BJ (cell line): ENCODE results near the gene OSBPL5. TPM values are rescaled to one million over a fixed set of nuclear protein-coding genes. Genes with fewer than 3 reads are reported as not detected.

ENCODE experiments used
- CTCF ChIA-PET: fragments of 350-600 bp; formaldehyde crosslinking; extraction: SDS; loops from one replicate; lab custom pipeline; 2021; ENCODE audit warnings: antibody characterized with exemption, inconsistent platforms; lab: Yijun Ruan, JAX
- POLR2A ChIA-PET: fragments of 300-600 bp; sonication (Branson Sonifier 250); formaldehyde crosslinking; extraction: SDS; loops from one replicate; lab custom pipeline; 2021; ENCODE audit warnings: antibody characterized with exemption; lab: Charles Lee
- DNase-seq: peaks from one replicate; pipeline ENCODE4 v3.0.0-alpha.2; 2011; ENCODE audit warnings: low read depth
- H3K27me3 ChIP-seq: 2 replicates; pipeline ENCODE4 v1.6.0; 2011; ENCODE audit warnings: low read length; ENCODE audit not compliant: control insufficient read depth, insufficient read depth
- H3K36me3 ChIP-seq: 2 replicates; pipeline ENCODE4 v1.5.1; 2011; ENCODE audit warnings: low read length; ENCODE audit not compliant: control insufficient read depth, insufficient read depth
- H3K4me3 ChIP-seq: 2 replicates; pipeline ENCODE4 v1.5.1; 2011; ENCODE audit warnings: low read depth, mild to moderate bottlenecking, control low read depth, low read length
- polyA plus RNA-seq: library from polyadenylated mRNA; depleted of rRNA; stranded (reverse); fragments of >200 nt; gene quantifications from 2 replicates; pipeline ENCODE4 v1.2.3, GENCODE V29; 2011
- TF ChIP-seq, protein P1 (sequence below): IDR thresholded peaks from 2 replicates; pipeline ENCODE4 v1.5.1; 2011; ENCODE audit warnings: low read depth, mild to moderate bottlenecking, control low read depth, inconsistent platforms, low read length, moderate library complexity; ENCODE audit not compliant: insufficient read depth

The OSBPL5 gene
- polyA plus RNA-seq, 1 experiment = 20.8 TPM

DNA sequence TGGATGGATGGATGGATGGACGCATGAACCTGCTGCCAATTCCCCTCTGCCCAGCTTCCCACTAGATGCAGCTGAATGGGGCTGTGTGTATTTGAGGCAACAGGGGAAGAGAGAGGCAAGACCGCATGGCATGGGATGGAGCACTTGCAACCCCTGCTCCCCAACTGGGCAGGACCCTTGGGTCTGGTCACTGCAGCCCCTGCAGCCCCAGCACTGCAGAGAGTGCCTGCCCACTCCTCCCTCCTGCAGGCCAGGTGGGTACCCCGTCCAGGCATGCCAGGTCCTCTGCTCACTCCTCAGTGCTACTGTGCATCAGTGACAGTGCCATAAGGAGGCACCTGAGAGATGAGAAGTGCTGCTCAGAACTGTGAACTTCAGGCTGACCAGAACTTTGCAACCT is 40.3 kb downstream of the OSBPL5 start:
- Histone ChIP-seq H3K36me3 (peaks cover 45% of the 10 kb centered on the region), H3K4me3 (no peak overlapping the region), H3K27me3 (no peaks in the 10 kb centered on the region)
- ChIA-PET CTCF (interaction anchor here (0.8 to 1.5 kb wide), 7 partner anchors 10 to 284 kb away, joined by 3 to 4 read pairs (median 3); no protein-coding TSS in a partner anchor), POLR2A (no interaction called here)
- TF ChIP-seq, protein P1, sequence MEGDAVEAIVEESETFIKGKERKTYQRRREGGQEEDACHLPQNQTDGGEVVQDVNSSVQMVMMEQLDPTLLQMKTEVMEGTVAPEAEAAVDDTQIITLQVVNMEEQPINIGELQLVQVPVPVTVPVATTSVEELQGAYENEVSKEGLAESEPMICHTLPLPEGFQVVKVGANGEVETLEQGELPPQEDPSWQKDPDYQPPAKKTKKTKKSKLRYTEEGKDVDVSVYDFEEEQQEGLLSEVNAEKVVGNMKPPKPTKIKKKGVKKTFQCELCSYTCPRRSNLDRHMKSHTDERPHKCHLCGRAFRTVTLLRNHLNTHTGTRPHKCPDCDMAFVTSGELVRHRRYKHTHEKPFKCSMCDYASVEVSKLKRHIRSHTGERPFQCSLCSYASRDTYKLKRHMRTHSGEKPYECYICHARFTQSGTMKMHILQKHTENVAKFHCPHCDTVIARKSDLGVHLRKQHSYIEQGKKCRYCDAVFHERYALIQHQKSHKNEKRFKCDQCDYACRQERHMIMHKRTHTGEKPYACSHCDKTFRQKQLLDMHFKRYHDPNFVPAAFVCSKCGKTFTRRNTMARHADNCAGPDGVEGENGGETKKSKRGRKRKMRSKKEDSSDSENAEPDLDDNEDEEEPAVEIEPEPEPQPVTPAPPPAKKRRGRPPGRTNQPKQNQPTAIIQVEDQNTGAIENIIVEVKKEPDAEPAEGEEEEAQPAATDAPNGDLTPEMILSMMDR = no peak
- no peak for DNase-seq

DNA sequence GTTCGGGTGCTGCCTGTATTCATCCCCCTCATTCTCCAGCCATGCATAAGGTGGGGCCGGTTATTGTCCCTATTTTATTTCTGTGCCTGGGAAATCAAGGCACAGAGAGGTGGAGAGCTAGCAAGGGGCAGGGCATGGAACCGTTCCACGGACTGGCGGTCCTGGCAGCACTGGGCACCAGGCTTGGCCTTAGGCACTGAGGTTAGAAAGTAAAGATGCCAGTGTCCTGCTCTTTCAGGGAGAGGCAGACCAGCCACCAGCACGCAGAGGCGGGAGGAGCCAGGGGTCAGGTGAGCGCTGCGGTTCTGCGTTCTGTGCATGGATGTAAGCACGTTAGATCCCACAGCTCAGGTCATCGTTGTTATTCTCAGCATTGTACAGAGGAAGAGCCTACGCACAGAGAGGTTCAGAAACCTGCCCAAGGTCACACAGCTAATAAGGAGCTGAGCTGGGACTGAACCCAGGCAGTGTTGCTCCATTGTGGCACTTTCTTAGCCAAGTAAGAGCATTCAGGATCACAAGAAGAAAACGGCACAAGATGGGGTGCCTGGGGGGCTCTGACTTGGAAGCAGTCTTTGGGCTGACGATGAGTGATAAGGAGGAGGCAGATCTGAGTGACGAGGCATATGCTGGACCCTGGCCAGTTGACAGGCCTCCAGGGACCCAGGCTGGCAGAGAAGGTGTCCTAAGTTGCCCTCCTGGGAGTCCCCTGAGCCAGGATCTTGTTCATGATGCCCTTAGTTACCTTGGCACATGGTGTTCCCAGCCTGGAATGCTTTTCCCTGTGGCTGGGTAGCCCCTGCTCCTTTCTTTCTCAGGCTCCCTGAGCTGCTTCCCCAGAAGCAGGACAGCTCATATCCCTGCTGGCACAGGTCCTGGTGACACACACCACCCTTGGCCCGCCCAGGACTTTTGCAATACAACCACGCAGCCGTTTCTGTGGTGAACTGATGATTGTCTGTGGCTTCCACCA is 41.1 kb downstream of the OSBPL5 start:
- no peak overlapping the region for H3K4me3 ChIP-seq
- ChIA-PET CTCF (interaction anchor here (0.8 to 1.5 kb wide), 7 partner anchors 9 to 284 kb away, joined by 3 to 4 read pairs (median 3); no protein-coding TSS in a partner anchor), POLR2A (no interaction called here)
- peak; percentile 79 for DNase-seq
- H3K27me3 ChIP-seq = no peaks in the 10 kb centered on the region
- H3K36me3 ChIP-seq = peaks cover 49% of the 10 kb centered on the region
- TF ChIP-seq, protein P1 = peak; percentile 27; the same call in 1 of the 2 replicates

DNA sequence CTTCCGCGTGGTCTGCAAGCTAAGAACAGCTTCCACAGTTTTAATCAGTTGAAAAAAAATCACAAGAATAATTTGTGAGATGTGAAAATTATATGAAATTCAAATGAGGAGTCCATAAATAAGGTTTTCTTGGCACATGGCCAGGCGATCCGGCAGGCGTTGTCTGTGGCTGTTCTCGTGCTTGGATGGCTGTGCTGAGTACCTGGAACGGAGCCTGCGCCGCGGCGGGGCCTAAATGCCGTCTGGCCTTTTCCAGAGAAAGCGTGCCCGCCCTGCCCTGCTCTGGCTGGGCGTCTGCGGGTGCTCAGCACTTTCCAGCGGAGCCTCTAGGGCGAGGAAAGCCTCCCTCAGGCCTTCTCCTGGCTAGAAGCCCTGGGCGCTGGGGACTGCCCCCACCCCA is 41.8 kb downstream of the OSBPL5 start:
- TF ChIP-seq, protein P1 = no peak
- Histone ChIP-seq H3K4me3 (no peak overlapping the region), H3K27me3 (no peaks in the 10 kb centered on the region), H3K36me3 (peaks cover 43% of the 10 kb centered on the region)
- ChIA-PET POLR2A (no interaction called here), CTCF (interaction anchor here (1.5 kb wide), 2 partner anchors 10 to 71 kb away, joined by 3 to 4 read pairs; no protein-coding TSS in a partner anchor)
- no peak for DNase-seq

DNA sequence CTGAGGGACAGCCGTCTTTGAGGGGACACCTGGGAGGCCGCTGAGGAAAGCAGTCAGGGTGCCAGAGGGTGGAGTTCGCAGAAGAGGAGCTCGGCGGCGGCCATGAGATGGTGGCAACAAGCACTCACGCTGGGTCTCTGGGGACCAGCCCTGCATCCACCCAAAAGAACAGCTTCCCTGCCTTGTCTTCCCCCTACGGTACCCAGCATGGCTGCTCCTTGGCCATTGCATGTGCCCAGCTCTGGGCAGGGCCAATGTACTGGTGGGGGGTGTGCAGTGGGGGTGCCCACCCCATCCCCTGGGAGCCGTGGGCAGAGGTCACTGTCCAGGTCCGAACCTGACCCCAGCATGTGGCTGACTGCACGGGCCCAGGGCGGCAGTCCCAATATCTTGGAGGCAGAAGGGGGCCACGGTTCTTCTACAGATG is 42.3 kb downstream of the OSBPL5 start:
- ChIA-PET CTCF (no interaction called here), POLR2A (no interaction called here)
- no peak overlapping the region for H3K4me3 ChIP-seq
- DNase-seq = no peak
- TF ChIP-seq, protein P1 = no peak
- no peaks in the 10 kb centered on the region for H3K27me3 ChIP-seq
- peaks cover 42% of the 10 kb centered on the region for H3K36me3 ChIP-seq

DNA sequence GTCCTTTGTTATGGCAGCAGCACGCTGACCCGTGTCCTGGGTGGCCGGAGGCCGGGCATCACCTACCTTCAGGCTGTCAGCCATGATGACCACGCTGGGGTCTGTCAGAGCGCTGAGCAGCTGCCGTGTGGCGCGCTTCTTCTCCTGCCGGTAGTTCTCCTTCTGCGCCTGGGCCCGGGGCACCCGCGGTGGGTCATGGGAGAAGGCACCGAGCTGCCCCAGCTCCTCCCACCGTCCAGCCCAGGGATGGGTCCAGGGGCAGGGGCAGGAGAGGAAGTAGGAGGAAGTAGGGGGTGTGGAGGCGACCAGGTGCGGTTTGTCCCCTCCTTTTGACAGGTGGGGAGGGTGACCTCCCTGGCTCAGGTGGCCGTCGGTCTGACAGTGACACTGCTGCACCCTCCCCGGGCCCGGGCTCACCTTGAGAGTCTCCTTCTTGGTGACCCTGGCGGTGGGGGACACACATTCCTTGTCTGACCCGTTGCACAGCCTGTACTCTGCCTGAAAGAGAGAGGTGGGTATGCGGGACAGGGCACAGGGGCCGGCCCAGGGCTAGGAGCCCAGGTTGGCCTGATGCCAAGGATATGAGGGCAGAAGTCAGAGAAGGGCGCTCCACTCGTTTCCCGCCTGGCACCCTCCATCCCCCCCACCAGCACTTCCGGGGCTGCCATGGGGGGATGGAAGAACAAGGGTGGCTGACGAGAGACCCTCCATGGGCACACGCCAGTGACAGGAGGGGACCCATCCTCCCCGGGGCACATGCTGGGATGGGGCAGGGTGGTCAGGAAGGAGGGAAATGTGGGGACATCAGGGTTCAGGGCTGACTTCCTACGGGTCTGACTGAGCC is 43.0 kb downstream of the OSBPL5 start:
- no peak overlapping the region for H3K4me3 ChIP-seq
- TF ChIP-seq, protein P1 = no peak
- DNase-seq = no peak
- H3K27me3 ChIP-seq = no peaks in the 10 kb centered on the region
- peaks cover 40% of the 10 kb centered on the region for H3K36me3 ChIP-seq
- CTCF ChIA-PET = no interaction called here
- POLR2A ChIA-PET = no interaction called here
